ENCODE measurements around the gene BHMT2.

BHMT2 gene

GRCh38 chr5:79120221-79120620 is 50.7 kb downstream of the BHMT2 start:
- peak; percentile 71 for DNase-seq (ENCODE audit: low spot score)

GRCh38 chr5:79122973-79123372 is 53.4 kb downstream of the BHMT2 start:
- no peak for DNase-seq (ENCODE audit: low spot score)

GRCh38 chr5:79124607-79125006 is 55.0 kb downstream of the BHMT2 start:
- no peak for DNase-seq (ENCODE audit: low spot score)

- no peak for DNase-seq (ENCODE audit: low spot score)
Observed at GRCh38 chr5:79130781-79131180, 61.2 kb downstream of the BHMT2 start.

- DNase-seq (ENCODE audit: low spot score), result peak; percentile 71
Observed at GRCh38 chr5:79133121-79133656, 63.6 kb downstream of the BHMT2 start.

GRCh38 chr5:79133657-79134451 is 64.3 kb downstream of the BHMT2 start:
- peak; percentile 85 for DNase-seq (ENCODE audit: low spot score)

GRCh38 chr5:79135790-79136553 is 66.4 kb downstream of the BHMT2 start:
- no peak for DNase-seq (ENCODE audit: low spot score)

- no peak for DNase-seq (ENCODE audit: low spot score)
Observed at GRCh38 chr5:79136618-79137017, 67.1 kb downstream of the BHMT2 start.
